Bone marrow (tissue), 2 donors: ENCODE results near the gene ENTREP3.
"Not testable (repeated sequence)": the region's sequence is repeated elsewhere in the genome, so short reads cannot be mapped to it uniquely, and the experiment has no call there.

ENCODE experiments used
- DNase-seq, 2 donors: peaks; one replicate each; lab custom pipeline; 2025; lab: John Stamatoyannopoulos, UW

ENTREP3 gene

GRCh38 chr1:155250633-155251449 is 4.4 kb downstream of the ENTREP3 start:
- DNase-seq, result peak; percentile 80 to 96

GRCh38 chr1:155250246-155250632 is 5.0 kb downstream of the ENTREP3 start:
- no peak for DNase-seq

GRCh38 chr1:155247667-155248553 is 7.4 kb downstream of the ENTREP3 start:
- DNase-seq, result no peak

GRCh38 chr1:155246796-155247195 is 8.5 kb downstream of the ENTREP3 start:
- DNase-seq, result not testable (repeated sequence)

GRCh38 chr1:155245163-155245524 is 10.1 kb downstream of the ENTREP3 start:
- DNase-seq, result no peak

- peak; percentile 78 to 98 for DNase-seq
Measured at GRCh38 chr1:155244368-155245162, 10.7 kb downstream of the ENTREP3 start.

GRCh38 chr1:155242805-155243358 is 12.4 kb downstream of the ENTREP3 start:
- no peak for DNase-seq

GRCh38 chr1:155241841-155242264 is 13.4 kb downstream of the ENTREP3 start:
- peak in 1 of 2 donors; percentile 19 for DNase-seq

GRCh38 chr1:155241069-155241679 is 14.1 kb downstream of the ENTREP3 start:
- DNase-seq, result peak; percentile 40 to 67

GRCh38 chr1:155236451-155236850 is 18.8 kb downstream of the ENTREP3 start:
- DNase-seq, result no peak

GRCh38 chr1:155235375-155235774 is 19.9 kb downstream of the ENTREP3 start:
- DNase-seq, result not testable (repeated sequence)

- DNase-seq, result not testable (repeated sequence)
Measured at GRCh38 chr1:155233502-155233901, 21.8 kb downstream of the ENTREP3 start.

GRCh38 chr1:155232001-155232978 is 23.0 kb downstream of the ENTREP3 start:
- DNase-seq, result not testable (repeated sequence)

- DNase-seq, result not testable (repeated sequence)
Measured at GRCh38 chr1:155231302-155231701, 24.0 kb downstream of the ENTREP3 start.

- no peak for DNase-seq
Measured at GRCh38 chr1:155228096-155228427, 27.2 kb downstream of the ENTREP3 start.

GRCh38 chr1:155227261-155228095 is 27.8 kb downstream of the ENTREP3 start:
- peak; percentile 79 to 95 for DNase-seq

- no peak for DNase-seq
Measured at GRCh38 chr1:155226910-155227260, 28.4 kb downstream of the ENTREP3 start.

GRCh38 chr1:155226188-155226909 is 28.9 kb downstream of the ENTREP3 start:
- DNase-seq, result peak; percentile 45 to 95

GRCh38 chr1:155225404-155225759 is 29.9 kb downstream of the ENTREP3 start:
- not testable (repeated sequence) for DNase-seq
